HG03060 (cell line): Measurements from ENCODE around the gene IQSEC2.

Source experiments
- ATAC-seq: cut with Tn5 transposase; IDR thresholded peaks from one replicate; pipeline ENCODE4 v1.9.1; 2021; ENCODE audit warnings: low read depth, moderate number of reproducible peaks; ENCODE audit not compliant: unreplicated experiment

IQSEC2 gene

DNA sequence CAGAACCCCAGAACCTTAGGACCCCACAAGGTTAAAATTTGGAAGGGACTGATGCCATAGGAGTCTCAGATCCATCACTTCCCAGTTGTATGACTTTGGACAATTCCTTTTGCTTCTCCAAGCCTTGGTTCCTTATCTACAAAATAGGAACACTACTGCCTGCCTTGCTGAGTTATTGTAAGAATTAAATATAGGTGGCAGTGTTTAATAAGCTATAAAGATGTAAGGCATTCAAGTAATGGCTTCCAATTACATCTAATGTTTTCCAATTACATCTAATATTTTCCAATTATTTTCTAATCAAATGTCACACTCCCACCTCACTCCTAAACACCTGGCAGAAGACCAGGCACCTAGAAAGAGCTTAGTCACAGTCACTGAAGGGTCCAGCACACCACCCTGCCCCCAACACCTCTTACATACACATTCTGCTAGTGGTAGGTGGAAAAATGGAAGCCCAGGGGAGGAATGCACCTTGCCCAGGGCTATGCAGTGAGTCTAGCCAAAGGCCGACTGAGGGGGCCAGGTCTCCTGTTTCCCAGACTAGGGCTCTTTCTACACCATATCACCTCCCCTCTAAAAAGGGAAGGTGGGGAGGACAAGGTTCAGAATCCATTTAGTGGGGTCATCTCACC, 31.9 kb downstream of the IQSEC2 start:
- ATAC-seq = no peak

DNA sequence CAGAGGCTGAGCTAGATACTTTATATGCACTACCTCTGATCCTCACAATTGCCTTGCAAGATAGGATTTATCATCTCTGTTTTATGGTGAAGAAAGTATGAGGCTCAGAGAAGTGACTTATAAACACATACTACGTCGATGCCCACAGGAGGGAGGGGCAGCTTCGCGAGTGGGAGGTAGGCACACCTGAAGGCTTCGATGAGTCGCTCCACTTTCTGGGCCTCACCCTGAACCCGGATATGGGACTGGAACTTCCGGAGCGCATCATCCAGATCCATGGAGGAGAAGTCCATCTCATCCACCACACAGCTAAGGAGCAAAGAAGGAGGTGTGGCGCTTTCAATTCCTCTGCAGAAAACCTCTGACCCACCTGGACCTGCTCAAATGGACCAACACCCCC, 33.5 kb downstream of the IQSEC2 start:
- ATAC-seq = no peak

DNA sequence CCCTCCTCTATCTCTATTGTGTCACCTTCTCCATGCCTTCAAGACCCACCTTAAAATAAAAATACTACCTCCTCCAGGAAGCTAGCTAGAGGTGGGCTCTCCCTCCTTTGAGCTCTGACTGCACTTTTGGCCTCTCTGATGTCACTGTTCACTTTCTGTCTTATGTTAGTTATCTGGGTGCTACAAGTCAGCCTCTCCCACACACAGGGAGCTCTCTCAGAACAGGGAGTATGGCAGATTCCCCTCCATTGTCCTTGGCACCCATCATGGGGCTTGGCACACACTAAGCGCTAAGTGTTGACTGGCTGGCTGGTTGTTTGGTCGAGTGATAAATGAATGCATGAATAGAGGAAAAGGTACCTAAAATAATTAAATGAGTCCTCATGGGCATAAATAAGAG, 35.2 kb downstream of the IQSEC2 start:
- no peak for ATAC-seq

DNA sequence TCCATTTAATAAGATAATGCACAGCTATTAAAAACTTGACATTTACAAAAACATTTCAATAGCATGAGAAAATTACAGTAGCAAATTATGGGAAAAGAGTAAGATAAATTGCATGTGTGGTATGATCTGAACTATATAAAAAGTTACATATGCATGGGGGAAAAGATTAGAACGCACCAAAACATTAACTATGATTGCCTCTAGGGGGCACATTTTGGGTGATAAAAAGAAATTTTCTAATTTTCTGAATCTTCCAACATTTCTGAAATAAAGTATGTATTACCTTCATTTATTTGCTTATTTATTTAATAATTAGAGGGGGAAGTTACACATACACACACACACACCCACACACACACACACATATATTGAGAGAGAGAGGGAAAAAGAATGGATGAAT, 36.8 kb downstream of the IQSEC2 start:
- no peak for ATAC-seq

DNA sequence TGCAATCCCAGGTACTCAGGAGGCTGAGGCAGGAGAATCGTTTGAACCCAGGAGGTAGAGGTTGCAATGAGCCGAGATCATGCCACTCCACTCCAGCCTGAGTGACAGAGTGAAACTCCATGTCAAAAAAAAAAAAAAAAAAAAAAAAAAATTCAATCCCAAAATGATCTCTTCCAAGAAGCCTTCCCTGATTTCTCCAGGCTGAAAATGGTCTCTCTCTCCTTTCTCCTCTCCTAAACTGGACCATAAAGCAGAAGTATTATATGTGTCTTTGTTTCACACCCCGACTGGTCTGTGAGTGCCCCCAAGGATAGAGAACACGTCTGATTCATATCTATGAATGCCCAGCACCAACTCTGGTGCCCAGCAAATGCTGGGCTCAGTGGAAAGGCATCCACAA, 39.1 kb downstream of the IQSEC2 start:
- ATAC-seq = no peak

DNA sequence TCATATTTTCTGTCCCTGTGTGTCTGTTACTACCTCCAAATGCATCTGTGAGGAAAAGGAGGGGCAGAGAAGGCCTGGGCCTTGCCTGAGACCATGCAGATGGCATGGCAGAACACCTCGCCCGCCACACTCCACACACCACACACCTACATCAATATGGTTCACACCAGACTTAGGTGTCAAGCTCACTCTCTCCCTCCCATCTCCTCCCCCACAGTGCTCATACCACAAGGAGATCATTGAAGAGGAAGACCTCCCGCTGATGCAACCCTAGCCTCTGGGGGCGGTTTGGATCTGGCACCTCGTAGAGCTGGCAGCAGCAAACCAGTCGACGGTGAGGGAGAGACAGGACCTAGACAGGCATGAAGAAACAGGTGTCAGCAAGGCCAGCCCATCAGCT, 39.8 kb downstream of the IQSEC2 start:
- ATAC-seq = no peak

DNA sequence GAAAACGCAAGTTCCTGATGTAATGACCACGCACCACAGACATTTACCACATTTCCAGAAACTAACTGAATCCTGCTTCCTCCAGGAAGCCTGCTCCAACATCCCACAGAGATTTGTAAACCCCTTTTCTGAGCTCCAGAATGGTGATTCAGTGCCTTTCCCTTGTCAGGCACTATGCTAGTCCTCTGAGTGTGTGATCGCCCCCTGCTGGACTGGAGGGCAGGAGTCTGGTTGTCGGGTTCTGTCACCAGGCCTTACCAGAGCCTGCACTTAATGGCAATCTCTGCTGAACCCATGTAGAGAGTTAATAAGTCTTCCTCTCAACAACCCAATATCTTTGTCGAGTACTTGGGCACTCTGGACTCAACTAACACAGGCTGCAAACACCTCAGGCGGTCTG, 41.9 kb downstream of the IQSEC2 start:
- no peak for ATAC-seq

DNA sequence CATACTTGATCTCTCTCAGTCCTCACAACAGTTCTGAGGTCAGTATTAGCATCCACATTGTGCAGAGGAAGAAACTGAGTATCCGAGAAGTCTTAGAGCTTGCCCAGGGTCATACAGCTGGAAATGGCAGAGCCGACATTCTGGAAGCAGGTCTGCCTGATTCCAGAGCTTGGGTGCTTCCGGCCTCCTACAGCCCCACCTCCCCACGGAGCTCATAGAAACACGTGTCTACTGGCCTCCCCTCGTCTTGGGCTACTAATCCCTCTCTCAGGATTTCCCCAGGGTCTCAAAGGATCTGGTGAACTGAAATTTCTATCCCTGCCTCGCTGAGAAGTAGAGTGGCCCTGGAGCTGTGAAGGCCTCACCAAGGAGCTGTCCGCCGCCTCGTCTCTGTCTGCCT, 44.3 kb downstream of the IQSEC2 start:
- ATAC-seq = no peak

DNA sequence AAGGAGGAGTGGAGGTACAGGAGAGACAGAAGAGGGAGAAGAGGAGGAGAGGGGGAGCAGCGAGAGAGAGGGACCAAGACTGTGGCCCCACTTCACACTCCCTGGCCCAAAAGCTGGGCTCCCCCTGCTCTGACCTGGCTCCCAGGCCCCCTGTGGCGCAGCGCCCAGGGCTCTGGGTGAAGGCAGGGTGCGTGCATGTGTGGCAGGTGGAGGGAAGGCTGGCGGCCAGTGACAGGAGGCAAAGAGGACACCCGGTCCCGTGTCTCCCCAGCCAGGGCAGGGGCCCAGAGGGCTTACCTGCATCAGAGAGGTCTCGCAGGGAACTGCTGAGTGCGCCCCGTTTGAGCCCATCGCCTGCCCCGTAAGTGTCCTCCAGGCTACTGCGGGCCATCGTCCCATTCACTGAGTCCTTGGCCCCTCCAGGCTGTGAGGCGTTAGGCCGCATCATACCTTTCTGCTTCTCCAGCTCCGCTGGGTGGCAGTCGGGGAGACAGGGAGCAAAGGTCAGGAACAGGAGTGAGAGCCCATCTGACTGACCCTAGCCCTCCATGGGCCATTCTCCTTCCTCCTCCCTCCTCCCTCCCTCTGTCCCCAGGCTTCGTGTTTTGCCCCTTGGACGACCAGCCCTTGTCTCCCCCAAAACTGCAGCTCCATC, 45.2 kb downstream of the IQSEC2 start:
- no peak for ATAC-seq

DNA sequence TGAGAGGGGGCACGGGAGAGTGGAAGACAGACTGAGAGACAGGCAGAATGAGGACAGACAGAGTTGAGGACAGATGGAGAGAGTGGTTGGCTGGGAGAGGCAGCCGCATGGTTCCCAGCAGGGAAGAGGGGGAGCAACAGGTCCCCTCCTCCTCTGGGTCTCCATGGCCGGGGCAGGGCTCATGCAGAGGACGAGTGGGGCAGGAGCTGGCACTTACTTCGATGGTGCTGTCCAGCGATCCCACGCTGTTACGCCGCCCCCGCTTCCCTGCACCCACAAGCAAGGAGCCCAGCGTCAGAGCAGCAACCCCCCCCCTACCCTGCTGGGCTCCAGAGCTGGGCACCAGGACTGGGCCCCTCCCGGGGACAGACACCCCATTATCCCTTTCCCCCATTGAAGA, 45.8 kb downstream of the IQSEC2 start:
- ATAC-seq = no peak

DNA sequence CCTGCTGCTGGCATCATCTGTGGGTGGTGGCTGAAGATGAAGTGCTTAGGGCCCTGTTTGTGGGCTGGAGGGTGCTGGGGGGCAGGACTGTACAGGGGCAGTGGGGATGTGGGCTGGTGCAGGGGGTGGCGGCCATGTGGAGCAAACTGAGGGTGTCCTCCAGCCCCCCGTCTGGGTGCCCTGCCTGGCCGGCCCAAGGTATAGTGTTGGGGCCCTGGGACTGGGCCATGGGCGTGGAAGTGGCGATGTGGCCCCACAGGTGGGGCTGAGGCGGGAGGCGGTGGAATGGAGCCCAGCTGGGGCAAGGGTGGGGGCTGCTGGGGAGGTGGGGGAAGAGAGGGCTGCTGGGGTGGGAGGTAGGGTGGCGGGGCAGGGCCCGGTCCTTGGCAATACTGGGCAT, 46.9 kb downstream of the IQSEC2 start:
- ATAC-seq = no peak

DNA sequence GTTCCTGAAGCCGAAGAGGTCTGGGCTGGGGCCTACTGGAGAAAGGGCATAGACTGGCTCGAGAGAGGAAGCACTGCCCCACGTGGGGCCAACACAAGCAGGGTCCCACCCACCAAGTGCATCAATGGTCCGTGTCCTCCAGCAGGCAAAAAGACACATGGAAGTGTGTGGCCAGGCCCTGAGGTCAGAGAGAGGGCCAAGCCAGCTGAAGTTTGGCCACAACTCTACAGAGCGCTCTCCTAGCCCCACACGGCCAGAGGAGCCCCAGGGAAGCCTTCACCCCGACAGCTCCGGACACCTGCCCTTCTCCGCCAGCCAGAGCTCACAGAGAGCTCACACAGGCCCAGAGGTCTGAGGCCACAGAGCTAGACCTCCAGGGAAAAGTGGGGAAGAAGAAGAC, 47.8 kb downstream of the IQSEC2 start:
- no peak for ATAC-seq

DNA sequence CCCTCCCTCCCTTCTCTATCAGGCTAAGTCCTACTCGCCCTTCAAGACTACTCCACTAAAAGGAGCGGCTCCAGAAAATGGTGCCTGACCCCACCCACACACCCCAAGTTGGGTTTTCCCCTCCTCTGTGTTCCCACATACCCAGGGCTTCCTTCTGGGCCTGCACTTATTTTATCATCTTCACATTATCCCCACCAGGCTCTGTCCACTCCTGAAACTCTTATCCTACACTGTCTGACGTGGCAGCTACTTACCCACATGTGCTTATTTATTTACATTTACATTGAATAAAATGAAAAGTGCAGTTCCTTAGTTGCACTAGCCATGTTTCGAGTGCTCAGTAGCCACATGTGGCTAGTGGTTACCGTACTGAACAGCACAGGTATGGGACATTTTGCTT, 51.3 kb downstream of the IQSEC2 start:
- ATAC-seq = no peak

DNA sequence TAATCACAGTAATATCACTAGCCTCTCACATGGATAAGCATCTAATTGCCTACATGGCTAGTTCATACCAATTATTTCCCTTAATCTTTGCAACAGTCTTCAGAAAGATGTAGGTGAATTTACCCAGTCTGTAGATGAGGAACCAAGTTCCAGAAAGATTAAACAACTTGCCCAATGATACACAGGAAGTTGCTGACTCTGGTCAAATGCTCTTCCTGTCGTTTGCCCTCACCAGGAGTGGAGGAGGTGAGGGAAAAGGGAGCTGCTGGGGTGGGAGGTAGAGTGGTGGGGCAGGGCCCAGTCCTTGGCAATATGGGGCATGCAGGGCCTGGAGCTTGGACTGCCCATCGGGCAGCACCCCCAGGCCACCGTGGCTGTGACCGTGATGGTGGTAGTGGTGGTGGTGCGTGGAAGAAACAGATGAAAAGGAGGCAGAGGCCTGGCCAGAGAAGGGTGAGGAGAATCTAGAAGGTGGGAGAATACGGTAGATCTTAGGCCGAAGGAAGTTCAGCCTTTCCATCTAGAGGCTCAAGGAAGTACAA, 54.1 kb downstream of the IQSEC2 start:
- no peak for ATAC-seq

DNA sequence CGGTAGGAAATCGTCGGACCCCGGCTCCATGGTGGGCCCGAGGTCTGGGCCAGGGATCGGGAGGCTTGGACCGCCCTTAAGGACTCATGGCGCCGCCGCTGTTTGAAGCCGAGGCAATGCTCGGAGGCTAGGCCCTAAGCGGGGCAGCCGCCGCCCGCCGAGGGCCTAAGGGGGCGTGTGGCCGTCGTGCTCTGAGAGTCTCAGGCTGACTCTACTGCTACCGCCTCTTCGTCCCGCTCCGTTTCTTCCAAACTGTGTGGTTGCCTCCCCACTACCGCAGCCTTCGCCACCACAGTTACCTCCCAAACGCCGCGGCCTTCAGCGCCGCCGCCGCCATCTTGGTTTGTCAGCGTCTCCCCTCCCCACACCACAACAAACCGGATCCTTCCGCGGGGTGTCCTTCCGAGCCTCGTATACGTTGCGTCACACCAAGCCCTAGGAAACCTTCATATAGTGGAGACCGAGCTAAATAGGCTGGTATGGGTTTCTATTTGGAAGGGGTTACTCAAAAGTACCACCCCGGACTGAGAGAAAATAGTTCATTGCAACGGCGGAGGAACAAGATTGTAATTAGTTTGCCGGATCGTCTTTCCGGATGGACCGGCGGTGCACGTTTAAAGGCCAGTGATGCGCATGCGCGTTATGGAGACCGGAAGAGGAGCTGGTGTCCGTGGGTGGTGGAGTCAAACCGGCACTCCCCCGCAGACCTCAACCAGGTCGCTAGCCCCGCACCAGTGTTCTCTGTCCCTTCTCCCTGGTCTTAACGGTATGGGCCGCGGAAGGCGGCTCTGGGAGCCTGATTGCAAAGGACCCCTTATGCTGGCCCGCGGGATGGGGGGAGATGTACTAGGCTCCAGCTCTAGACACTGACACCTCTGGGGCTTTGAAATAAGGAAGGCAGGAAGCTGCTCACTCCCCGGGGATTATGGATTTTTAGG, 56.3 kb downstream of the IQSEC2 start, which contains the start of gene KDM5C:
KDM5C (minus strand) TSS at position 348 of the 938 bp plus-strand sequence; CDS start at position 30, 318 bp downstream.
- peak; percentile 62 for ATAC-seq

DNA sequence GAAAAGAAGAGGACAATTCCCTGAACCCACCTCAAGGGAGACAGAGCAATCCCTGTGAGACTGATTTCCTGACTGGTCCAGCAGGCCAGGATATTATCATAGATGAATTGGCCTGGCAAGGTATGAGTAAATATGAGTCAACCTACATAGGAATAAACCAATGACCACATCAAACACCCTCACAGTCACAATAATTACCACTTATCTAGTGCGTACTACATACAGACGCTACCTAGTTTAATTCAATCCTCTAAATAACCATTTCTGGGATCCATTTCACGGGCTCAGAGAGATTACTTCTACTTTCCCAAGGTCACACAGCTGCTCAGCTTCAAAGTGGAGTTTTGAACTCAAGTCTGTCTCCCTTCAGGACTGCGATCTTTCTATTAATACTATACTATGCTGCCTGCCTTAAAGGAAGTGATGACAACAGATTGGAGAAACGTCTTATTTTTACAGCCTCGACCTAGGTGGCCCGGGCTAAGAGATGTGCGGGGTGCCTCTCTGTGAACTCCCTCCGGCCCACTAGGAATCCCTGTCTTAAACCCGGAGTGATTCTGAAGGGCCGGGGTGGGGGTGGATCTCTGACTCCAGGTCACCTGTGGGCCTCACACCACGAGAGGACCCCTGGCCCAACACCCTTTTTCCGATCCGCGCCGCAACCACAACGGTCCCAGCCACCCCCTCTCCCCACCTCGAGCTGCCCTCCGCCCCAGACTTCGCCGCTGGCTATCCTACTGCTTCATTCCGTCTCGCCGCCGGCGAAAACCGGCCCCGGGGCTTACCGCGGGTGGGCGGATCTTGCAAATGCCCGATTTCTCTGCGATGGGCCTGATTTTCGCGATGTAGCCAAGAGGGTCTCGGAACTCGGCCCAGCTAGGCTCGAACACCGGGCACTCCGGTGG, 57.2 kb downstream of the IQSEC2 start:
- no peak for ATAC-seq

DNA sequence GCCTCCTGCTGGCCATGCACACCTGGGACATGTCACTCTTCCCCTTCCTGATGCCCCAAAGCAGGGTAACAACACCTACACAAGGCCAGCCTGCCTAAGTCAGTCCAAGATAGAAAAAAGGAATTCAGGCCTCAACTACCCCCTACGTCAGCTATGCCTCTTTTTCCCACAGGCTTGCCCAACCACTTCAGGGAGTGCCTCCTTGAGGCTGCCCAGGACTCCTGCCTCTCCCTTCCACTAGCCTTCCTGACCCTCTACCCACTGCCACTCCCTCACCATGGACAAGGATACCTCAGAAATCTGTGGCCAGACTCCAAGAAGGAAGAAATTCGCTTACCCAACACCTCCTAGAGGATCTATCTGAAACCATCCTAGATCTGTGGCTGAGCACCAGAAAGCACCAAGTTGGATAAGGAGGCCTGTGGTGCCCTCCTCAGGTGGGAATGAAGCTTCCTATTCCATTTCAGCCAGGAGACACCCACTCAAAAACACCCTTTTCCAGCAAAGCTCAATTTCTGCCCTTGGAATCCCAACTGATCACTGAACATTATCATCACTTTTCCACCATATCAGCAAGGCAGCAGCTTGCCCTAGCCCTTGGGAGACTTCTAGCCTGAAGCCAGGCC, 58.2 kb downstream of the IQSEC2 start:
- no peak for ATAC-seq
